Measurements from ENCODE around the gene NYAP1.
"Not testable (repeated sequence)": the region's sequence is repeated elsewhere in the genome, so short reads cannot be mapped to it uniquely, and the experiment has no call there.

Gene NYAP1

DNA sequence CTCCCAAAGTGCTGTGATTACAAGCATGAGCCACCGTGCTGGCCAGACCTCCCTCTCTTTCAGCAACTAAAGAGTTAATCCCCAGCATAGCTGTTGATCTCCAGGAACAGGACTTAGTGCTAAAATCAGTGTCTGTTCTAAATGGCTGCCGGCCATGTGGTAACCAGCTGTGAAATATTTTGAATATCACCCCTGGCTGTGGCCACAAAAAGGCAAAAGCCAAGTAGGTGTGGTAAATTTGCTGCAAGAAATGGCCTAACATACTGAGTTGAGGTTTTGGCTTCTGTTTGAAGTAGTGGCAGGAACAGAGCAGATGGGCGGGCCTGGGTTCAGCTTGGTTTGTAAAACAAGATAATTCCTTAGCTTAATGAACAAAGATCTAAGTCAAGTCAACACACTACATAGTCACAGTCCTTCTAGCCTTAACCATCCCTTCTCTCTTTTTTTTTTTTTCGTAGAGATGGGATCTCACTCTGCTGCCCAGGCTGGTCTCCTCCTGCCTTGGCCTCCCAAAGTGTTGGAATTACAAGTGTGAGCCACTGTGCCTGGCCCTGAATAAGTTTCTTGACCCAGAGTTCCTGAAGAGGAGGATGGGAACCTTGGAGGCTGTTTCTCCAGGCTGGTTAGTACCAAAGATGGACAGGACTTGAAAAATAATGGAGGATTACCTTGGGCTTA is 32.5 kb downstream of the NYAP1 start:
- DNase-seq = no peak

DNA sequence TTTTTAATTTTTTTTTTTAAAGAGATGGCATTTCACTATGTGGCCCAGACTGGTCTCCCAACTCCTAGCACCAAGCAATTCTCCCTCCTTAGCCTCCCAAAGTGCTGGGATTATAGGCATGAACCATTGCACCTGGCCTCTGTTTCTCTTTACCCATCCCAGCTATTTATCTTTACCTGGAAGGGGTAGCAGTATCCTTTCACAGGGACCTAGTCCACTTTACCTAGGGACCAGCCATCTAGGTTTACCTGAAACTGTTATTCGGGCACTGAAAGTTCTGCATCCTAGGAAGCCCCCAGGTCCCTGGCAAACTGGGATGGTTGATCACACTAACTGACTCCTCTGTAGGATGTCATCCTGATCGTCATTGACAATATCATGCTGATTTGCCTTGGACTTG is 33.6 kb downstream of the NYAP1 start:
- DNase-seq = no peak

DNA sequence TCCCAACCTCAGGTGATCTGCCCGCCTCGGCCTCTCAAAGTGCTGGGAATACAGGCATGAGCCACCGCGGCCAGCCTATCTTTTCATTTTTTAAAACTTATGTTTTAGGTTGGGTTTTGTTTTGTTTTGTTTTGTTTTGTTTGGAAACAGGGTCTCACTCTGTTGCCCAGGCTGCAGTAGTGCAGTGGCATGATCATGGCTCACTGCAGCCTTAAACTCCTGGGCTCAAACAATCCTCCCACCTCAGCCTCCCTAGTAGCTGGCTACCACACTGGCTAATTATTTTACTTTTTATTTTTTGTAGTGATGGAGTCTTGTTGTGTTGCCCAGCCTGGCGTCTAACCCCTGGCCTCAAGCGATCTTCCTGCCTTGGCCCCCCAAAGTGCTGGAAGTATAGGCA is 35.9 kb downstream of the NYAP1 start:
- no peak for DNase-seq

DNA sequence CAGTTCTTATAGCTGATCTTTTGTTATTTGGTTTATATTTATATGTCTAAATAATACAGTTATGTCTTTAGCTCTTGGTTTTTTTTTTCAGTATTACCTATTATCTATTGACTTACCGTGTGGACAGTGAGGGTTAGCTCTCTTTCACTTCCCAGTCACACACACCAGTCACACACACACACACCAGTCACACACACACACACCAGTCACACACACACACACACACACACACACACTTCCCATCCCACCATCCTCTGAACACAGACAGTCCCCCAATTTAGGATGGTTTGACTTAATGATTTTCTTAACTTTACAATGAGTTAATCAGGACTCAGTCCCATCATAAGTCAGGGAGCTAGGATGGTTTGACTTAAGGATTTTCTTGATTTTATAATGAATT is 36.4 kb downstream of the NYAP1 start:
- DNase-seq = no peak

DNA sequence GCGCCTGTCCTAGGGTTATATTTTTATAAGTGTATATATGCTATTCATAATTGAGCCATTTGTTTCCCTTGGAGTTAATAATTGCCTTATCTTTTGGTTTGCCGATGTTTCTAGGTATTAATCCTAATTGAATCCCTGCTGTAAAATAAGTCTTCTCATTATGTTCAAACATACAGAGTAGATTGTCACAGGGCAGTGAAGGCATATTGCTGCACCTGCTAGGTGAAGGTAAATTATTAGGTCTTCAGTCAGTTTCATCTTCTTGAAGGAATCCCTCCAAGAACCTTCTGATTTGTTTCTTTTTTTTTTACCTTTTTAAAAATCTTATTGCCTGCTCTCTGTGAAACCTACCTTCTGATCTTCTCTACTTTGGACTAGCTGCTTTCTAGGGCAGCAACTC is 37.3 kb downstream of the NYAP1 start:
- no peak for DNase-seq

DNA sequence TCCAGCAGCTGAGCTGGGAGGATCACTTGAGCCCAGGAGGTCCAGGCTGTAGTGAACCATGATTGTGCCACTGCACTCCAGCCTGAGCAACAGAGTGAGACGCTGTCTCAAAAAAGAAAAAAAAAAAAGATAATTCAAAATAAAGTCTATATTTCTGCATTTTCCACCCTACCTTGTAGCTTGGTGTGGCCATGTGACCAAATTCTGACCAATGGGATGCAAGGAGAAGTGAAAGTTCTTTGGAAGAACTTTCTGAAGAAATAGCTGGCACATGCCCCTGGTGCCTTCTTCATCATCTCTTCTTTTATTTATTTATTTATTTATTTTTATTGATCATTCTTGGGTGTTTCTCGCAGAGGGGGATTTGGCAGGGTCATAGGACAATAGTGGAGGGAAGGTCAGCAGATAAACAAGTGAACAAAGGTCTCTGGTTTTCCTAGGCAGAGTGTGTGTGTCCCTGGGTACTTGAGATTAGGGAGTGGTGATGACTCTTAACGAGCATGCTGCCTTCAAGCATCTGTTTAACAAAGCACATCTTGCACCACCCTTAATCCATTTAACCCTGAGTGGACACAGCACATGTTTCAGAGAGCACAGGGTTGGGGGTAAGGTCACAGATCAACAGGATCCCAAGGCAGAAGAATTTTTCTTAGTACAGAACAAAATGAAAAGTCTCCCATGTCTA is 38.3 kb downstream of the NYAP1 start:
- DNase-seq = not testable (repeated sequence)

DNA sequence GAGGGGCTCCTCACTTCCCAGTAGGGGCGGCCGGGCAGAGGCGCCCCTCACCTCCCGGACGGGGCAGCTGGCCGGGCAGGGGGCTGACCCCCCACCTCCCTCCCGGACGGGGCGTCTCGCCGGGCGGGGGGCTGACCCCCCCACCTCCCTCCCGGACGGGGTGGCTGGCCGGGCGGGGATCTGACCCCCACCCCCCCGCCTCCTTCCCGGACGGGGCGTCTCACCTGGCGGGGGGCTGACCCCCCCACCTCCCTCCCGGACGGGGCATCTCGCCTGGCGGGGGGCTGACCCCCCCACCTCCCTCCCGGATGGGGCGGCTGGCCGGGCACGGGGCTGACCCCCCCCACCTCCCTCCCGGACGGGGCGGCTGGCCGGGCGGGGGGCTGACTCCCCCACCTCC is 39.5 kb downstream of the NYAP1 start:
- DNase-seq = not testable (repeated sequence)

DNA sequence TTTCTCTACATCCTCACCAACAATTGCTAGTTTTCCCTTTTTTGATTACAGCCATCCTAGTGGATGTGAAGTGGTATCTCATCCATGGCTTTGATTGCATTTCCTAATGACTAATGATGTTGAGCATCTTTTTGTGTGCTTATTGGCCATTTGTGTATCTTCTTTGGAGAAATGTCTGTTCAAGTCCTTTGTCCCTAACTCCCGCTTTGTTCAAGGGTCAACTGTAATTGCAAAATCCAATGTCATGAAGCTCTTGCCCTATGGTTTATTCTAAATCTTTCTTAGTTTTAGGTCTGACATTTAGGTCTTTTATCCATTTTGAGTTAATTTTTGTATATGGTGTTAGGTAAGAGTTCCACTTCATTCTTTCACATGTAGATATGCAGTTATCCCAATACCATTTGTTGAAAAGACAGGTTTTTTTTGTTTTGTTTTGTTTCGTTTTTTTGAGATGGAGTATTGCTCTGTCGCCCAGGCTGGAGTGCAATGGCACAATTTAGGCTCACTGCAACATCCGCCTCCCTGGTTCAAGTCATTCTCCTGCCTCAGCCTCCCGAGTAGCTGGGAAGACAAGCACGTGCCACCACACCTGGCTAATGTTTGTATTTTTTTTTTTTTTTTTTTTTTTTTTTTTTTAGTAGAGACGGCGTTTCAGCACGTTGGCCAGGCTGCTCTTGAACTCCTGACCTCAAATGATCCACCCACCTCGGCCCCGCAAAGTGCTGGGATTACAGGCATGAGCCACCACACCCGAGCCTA is 44.6 kb downstream of the NYAP1 start:
- DNase-seq = not testable (repeated sequence)

DNA sequence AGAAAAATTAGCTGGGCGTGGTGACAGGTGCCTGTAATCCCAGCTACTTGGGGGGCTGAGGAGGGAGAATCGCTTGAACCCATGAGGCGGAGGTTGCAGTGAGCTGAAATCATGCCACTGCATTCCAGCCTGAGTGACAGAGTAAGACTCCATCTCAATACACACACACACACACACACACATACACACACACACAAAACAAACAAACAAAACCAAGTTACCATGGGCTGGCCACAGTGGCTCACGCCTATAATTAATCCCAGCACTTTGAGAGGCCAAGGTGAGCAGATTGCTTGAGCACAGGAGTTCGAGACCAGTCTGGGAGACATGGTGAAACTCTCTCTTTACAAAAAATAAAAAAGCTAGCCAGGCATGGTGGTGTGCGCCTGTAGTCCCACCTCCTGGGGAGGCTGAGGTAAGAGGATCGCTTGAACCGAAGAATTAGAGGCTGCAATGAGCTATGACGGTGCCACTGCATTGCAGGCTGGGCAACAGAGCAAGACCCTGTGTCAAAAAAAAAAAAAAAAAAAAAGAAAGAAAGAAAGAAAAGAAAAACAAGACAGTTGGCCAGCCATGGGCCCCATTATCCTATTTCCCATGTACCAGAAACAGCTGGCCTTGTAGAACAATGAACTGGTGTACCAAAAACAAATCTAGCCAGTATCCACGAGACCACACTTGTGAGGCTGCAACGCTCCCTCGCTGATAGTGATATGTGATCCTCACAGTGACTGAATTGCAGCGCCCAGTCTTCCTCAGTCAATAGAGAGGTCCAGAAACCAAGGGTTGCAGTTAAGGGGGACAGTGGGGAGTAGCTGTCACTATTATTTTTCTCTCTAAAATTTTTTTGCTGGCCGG is 48.7 kb downstream of the NYAP1 start:
- DNase-seq = no peak

DNA sequence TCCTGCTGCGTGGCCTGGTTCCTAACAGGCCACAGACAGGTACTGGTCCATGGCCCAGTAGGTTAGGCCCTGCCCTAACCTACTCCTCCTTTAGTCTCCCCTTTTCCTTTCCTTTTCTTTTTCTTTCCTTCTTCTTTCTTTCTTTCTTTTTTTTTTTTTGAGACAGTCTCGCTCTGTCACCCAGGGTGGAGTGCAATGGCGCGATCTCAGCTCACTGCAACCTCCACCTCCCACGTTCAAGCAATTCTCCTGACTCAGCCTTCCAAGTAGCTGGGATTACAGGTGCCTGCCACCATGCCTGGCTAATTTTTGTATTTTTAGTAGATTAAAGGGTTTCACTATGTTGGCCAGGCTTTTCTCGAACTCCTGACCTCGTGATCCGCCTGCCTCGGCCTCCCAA is 52.3 kb downstream of the NYAP1 start:
- DNase-seq = not testable (repeated sequence)

DNA sequence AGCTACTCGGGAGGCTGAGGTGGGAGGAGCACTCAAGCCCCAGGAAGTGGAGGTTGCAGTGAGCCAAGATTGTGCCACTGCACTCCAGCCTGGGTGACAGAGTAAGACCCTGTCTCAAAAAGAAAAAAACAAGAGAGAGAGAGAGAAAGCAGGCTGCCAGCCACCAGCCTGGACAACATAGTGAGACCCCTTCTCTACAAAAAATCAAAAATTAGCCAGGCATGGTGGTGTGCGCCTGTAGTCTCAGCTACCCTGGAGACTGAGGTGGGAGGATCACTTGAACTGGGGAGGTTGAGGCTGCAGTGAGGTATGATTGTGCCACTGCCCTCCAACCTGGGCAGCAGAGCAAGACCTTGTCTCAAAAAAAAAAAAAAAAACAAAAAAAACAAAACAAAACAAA is 53.0 kb downstream of the NYAP1 start:
- not testable (repeated sequence) for DNase-seq

DNA sequence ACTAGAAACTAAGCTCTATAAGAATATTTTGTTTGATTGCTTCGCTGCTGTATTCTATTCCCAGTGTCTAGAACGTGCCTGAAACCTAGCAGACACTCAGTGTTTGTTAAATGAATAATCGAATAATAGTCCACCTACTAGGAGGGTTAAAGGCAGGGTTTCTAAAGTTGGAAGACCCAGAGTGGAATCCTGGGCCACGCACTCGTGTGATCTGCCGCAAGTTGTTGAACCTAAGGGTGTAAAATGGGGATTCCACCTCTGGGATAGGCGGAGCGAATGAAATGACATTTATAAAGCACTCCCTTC is 54.6 kb downstream of the NYAP1 start:
- no peak for DNase-seq

DNA sequence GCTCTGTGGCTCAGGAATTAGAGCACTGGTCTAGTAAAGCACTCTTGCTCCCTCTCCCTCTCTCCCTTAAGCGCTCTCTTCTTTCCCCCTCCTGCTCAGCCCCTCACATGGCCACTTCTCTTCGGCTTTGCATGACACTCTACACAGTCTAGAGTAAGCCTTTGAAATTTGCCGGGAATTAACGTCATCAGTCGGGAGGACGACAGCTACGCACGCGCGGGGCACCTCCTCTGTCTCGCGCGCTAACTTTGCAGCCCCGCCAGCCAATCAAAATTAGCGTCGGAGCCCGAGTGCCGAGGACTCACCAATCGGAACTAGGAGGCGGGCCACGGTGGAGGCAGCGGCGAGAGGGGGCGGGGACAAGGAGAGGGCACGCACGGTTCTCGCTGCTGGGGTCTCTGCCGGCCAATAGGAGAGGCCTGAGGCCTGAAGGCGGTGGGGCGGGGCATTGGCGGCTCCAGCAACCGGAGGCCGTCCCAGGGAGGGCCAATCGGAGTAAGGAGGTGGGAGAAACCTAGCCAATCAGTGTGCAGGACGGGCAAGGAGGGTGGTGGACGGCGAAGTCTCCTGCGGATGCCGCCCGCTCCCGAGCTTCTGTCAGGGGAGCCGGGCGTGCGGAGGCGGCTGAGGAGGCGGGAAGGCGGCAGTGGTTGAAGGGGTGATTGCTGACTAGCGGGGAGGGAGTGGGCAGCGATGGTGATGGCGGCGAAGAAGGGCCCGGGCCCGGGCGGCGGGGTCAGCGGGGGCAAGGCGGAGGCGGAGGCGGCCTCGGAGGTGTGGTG is 55.1 kb downstream of the NYAP1 start, which contains the start of gene AGFG2:
AGFG2 (plus strand) TSS at position 550 of the 782 bp plus-strand sequence; CDS start at position 694, 144 bp downstream.
- peak; percentile 100 for DNase-seq

DNA sequence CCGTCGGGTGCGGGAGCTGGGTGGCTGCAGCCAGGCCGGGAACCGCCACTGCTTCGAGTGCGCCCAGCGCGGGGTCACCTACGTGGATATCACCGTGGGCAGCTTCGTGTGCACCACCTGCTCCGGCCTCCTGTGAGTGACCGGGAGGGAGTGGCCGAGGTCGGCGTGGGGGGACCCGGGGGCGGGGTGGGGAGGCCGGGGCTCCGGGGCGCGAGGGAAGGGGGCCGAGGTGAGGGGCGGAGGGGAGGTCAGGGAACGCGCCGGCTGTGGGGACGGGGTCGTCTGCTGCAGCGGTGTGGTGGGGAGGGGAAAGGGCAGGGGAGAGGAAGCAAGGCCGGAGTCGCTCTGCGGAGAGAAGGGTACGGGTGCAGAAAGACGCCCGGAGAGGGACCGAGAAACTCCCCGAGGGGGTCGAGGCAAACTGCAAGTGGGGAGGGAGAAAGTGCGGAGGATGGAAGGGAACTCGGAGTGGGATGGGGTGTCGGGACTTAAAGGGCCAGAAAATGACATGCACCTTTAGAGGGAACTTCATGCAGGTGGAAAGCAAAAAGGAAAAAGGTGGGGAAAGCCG is 55.8 kb downstream of the NYAP1 start:
- DNase-seq = peak; percentile 42

DNA sequence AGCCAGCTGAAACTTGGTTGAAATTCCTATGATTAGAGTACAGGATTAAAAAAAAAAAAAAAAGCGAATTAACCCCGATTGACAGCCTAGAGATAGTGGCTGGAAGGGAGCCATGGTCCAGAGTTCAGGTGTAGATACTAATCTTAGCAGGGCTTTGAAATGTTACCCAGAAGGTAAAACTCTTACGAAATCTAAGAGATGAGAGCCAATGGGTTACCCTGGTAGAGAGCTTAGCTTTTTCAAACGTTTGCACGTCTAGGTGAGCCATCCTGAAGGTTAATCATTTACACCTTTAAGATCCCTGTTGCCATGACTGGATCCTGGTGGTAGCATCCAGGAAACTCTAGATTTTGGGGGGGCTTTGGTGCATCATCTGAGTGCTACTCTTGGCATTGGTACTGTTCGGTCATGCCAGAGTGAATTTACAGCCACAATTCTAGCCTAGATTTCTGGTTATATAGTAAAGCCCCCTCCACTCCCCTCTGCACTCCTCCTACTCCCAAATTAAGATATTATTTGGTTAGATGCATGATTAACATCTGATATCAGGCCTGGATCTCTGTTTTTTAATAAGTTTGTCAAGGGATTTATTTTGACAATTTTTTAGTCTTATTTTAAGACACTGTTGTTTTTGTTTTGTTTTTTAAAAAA is 56.5 kb downstream of the NYAP1 start:
- no peak for DNase-seq

DNA sequence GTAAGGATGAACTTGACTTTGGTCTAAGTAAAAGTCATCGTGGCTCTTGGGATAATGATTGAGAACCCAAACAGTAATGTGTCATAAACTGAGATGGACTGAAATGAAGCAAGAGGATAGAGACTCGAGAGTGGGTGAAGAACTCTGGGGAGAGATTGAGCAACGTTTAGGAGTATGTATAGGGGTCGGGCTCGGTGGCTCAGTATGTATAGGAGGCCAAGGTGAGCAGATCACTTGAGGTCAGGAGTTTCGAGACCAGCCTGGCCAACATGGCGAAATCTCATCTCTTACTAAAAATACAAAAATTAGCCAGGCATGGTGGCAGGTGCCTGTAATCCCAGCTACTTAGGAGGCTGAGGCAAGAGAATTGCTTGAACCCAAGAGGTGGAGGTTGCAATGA is 57.6 kb downstream of the NYAP1 start:
- not testable (repeated sequence) for DNase-seq

DNA sequence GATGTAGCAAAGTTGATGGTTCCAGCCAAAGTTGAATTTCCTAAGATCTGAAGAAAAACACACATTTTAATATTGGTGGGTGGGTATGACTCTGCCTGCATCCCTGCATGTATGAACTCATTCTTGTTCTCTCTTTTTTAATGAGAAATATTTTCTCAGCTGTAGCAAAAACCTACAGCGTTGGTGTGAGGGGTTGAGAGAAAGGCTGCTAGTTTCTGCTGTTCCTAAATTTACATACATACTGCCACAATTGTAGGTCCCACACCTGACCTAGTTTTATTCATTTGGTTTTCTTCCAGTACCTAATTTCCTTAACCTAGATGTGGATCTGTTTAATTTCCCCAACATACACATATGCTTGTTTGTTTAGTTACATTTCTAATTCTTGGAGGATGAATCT is 59.9 kb downstream of the NYAP1 start:
- DNase-seq = no peak

DNA sequence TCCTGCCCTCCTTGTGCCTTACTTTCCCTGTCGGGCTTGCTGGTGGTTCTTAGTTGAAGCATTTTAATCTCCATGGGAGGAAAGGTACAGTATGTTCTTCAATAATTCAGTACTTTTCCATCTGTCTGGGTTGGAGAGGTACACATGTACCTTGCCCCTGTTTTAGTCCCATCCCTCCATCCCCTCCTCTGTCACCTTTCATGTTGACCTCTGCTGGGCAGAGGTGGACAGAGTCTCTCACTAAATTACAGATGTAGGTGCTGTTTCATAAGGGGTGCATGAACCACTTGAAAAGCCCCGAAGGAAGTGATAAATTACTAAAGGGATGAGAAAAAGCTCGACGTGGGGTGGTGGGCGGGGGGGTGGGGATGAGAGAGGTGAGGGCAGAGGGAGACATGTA is 60.7 kb downstream of the NYAP1 start:
- no peak for DNase-seq

Data from NCI-H69 (cell line).